Measurements from ENCODE around the gene IQCH.

- TF ChIP-seq KDM5A (IDR thresholded peaks at IDR 0.05), result no peak
- TF ChIP-seq SREBF2 (IDR thresholded peaks at IDR 0.05), result no peak
- no peak for TF ChIP-seq CHD2 (IDR thresholded peaks at IDR 0.05; ENCODE audit: low read length, partially characterized antibody)
- no peak for TF ChIP-seq NFE2L2 (conservative IDR thresholded peaks at IDR 0.05; ENCODE audit: low read length)
Observed at GRCh38 chr15:67544475-67544874, 289.9 kb downstream of the IQCH start.

Data from A549 (cell line).